CD8-positive, alpha-beta memory T cell (primary cell): Measurements from ENCODE around the gene RAP1GDS1. TPM values are rescaled to one million over a fixed set of nuclear protein-coding genes. Genes with fewer than 3 reads are reported as not detected.

Source experiments
- CTCF ChIA-PET: fragments of 350-600 bp; sonication (Branson Sonifier 250); formaldehyde crosslinking; loops from one replicate; lab custom pipeline; 2021; ENCODE audit warnings: antibody characterized with exemption; lab: Charles Lee
- POLR2A ChIA-PET: fragments of 350-600 bp; sonication (Branson Sonifier 250); formaldehyde crosslinking; loops from one replicate; lab custom pipeline; 2021; ENCODE audit warnings: antibody characterized with exemption; lab: Charles Lee
- DNase-seq, 5 donors: peaks; one replicate each; pipeline versions ENCODE4 v3.0.0 to v3.0.0-alpha.2; 2020 to 2022; ENCODE audit warnings: mixed read lengths in 1 of 5
- H3K27ac ChIP-seq: one replicate; pipeline ENCODE4 v1.7.0; 2013; ENCODE audit warnings: low read depth, mild to moderate bottlenecking, low read length, moderate library complexity
- H3K27me3 ChIP-seq: 2 replicates; pipeline ENCODE4 v1.7.0; 2013; ENCODE audit warnings: low read length, mild to moderate bottlenecking; ENCODE audit not compliant: insufficient read depth, poor library complexity, severe bottlenecking
- H3K36me3 ChIP-seq: 2 replicates; pipeline ENCODE4 v1.7.0; 2013; ENCODE audit warnings: mild to moderate bottlenecking, low read length, moderate library complexity; ENCODE audit not compliant: insufficient read depth
- H3K4me1 ChIP-seq: 2 replicates; pipeline ENCODE4 v1.7.0; 2013; ENCODE audit warnings: mild to moderate bottlenecking, low read length, moderate library complexity; ENCODE audit not compliant: insufficient read depth
- H3K4me3 ChIP-seq: 2 replicates; pipeline ENCODE4 v1.7.0; 2013; ENCODE audit warnings: mild to moderate bottlenecking, low read length
- H3K9me3 ChIP-seq: 2 replicates; pipeline ENCODE4 v1.7.0; 2013; ENCODE audit warnings: mild to moderate bottlenecking, low read length
- H3K27ac Mint-ChIP-seq, 8 donors: one replicate each; pipeline ENCODE4 v1.8.0; 2020 to 2021; ENCODE audit warnings: mixed read lengths in 8 of 8, mild to moderate bottlenecking in 6 of 8, inconsistent platforms in 3 of 8, moderate library complexity in 3 of 8
- H3K27me3 Mint-ChIP-seq, 2 donors: one replicate each; pipeline ENCODE4 v1.8.0; 2020 to 2021; ENCODE audit warnings: mixed read lengths in 2 of 2, mild to moderate bottlenecking in 1 of 2, moderate library complexity in 1 of 2
- H3K36me3 Mint-ChIP-seq, 3 donors: one replicate each; pipeline ENCODE4 v1.8.0; 2020 to 2021; ENCODE audit warnings: mixed read lengths in 3 of 3, inconsistent platforms in 1 of 3, mild to moderate bottlenecking in 1 of 3
- H3K4me1 Mint-ChIP-seq, 3 donors: one replicate each; pipeline ENCODE4 v1.8.0; 2020 to 2021; ENCODE audit warnings: mixed read lengths in 3 of 3, inconsistent platforms in 1 of 3, mild to moderate bottlenecking in 1 of 3
- H3K4me3 Mint-ChIP-seq, 7 donors: one replicate each; pipeline ENCODE4 v1.8.0; 2020 to 2021; ENCODE audit warnings: mixed read lengths in 7 of 7, mild to moderate bottlenecking in 6 of 7, moderate library complexity in 4 of 7, inconsistent platforms in 2 of 7
- H3K9me3 Mint-ChIP-seq, 5 donors: one replicate each; pipeline ENCODE4 v1.8.0; 2020 to 2022; ENCODE audit warnings: mixed read lengths in 5 of 5, mild to moderate bottlenecking in 3 of 5, moderate library complexity in 2 of 5, inconsistent platforms in 1 of 5
- polyA plus RNA-seq: library from polyadenylated mRNA; unstranded; fragments of 300-500 nt; fragmentation: Illumina TruSeq; gene quantifications from one replicate; pipeline ENCODE4 v1.2.3, GENCODE V29; 2021
- total RNA-seq, 2 experiments: library from RNA; stranded (reverse); gene quantifications; one replicate each; pipeline ENCODE4 v1.2.3, GENCODE V29; 2021

Gene RAP1GDS1
- total and polyA plus RNA-seq, 3 experiments from 2014 or later, result 40.9 to 56.4 (median 53.7) TPM

DNA sequence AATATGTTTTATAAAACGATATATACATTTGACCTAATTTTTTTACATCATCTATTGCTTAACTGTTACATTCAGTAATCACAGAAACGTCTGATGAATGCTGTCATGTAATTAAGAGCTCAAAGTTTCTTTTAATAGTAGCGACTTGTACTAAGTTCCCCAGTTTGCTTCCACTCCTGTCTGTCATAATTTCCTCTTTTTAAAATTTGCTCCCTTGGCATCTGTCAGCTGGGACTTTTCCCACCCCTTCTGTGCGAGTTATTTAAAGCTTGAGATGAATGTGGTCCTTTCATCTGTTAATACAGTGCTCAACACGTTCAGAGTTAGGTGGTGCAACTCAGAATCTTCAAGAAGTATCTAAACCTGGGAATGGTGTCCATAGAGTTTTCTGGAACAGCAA is 1.2 kb downstream of the RAP1GDS1 start:
- peaks cover 32% of the 10 kb centered on the region for H3K4me1 ChIP-seq
- H3K27me3 ChIP-seq, result no peaks in the 10 kb centered on the region
- peak overlapping the region; percentile 74 for H3K27ac ChIP-seq
- peaks cover 1 to 18% (median 6%) of the 10 kb centered on the region in 3 donors for H3K36me3 Mint-ChIP-seq
- peak overlapping the region; percentile 82 to 99 (median 92) for H3K27ac Mint-ChIP-seq
- peaks cover 51 to 59% (median 56%) of the 10 kb centered on the region in 3 donors for H3K4me1 Mint-ChIP-seq
- no peaks in the 10 kb centered on the region for H3K27me3 Mint-ChIP-seq
- CTCF ChIA-PET, result interaction anchor here (1.0 to 1.2 kb wide), 2 partner anchors 10 to 205 kb away, joined by 3 to 4 read pairs; no protein-coding TSS in a partner anchor
- H3K36me3 ChIP-seq, result no peaks in the 10 kb centered on the region
- peak overlapping the region; percentile 89 to 97 (median 96) for H3K4me3 Mint-ChIP-seq
- H3K9me3 ChIP-seq, result no peaks in the 10 kb centered on the region
- peaks cover 0 to 5% (median 0%) of the 10 kb centered on the region in 5 donors for H3K9me3 Mint-ChIP-seq
- DNase-seq, result no peak
- POLR2A ChIA-PET, result interaction anchor here (0.6 to 1.2 kb wide), 2 partner anchors 185 to 396 kb away, joined by 3 read pairs; partner anchors contain the start of gene TSPAN5
- peak overlapping the region; percentile 92 for H3K4me3 ChIP-seq

DNA sequence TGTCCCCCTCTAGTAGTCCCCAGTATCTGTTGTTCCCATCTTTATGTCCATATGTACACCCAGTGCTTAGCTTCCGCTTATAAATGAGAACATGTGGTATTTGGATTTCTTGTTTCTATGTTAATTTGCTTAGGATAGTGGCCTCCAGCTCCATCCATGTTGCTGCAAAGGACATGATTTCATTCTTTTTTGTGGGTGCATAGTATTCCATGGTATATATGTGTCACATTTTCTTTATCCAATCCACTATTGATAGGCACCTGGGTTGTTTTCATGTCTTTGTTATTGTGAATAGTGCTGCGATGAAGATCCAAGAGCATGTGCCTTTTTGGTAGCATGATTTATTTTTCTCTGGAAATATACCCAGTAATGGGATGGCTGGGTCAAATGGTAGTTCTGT is 6.3 kb downstream of the RAP1GDS1 start:
- Histone ChIP-seq H3K9me3 (no peaks in the 10 kb centered on the region), H3K36me3 (no peaks in the 10 kb centered on the region), H3K27ac (no peak overlapping the region), H3K4me3 (no peak overlapping the region), H3K27me3 (no peaks in the 10 kb centered on the region), H3K4me1 (peaks cover 16% of the 10 kb centered on the region)
- Mint-ChIP-seq H3K27me3 (no peaks in the 10 kb centered on the region), H3K9me3 (peaks cover 0 to 6% (median 0%) of the 10 kb centered on the region in 5 donors), H3K4me3 (no peak overlapping the region), H3K4me1 (peaks cover 47 to 80% (median 68%) of the 10 kb centered on the region in 3 donors), H3K36me3 (peaks cover 8 to 21% (median 15%) of the 10 kb centered on the region in 3 donors), H3K27ac (peak overlapping the region in 1 of 8 donors; percentile 49)
- no peak for DNase-seq
- POLR2A ChIA-PET, result no interaction called here
- CTCF ChIA-PET, result no interaction called here

DNA sequence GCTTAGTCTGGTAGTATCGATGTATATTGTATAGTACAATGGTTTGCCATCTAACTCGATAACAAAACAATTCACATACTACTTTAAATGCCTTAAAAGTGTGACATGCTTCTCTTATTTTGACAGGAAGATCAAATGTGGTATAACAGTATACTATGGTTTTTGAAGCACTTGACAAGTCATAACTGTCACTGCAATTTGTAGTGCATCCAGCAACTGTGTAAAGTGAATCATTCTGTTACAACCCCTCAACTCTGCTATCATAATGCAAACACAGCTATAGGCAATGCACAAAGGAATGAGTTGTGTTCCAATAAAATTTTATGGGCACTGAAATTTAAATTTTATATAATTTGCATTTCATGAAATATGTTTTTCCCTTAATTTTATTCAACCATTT is 14.0 kb downstream of the RAP1GDS1 start:
- no peaks in the 10 kb centered on the region for H3K27me3 Mint-ChIP-seq
- no peak overlapping the region for H3K4me3 ChIP-seq
- no peaks in the 10 kb centered on the region for H3K4me1 ChIP-seq
- H3K4me3 Mint-ChIP-seq, result no peak overlapping the region
- H3K27ac Mint-ChIP-seq, result peak overlapping the region in 1 of 8 donors; percentile 77
- peaks cover 5 to 26% (median 19%) of the 10 kb centered on the region in 3 donors for H3K36me3 Mint-ChIP-seq
- peaks cover 33 to 63% (median 59%) of the 10 kb centered on the region in 3 donors for H3K4me1 Mint-ChIP-seq
- H3K36me3 ChIP-seq, result no peaks in the 10 kb centered on the region
- DNase-seq, result no peak
- H3K9me3 ChIP-seq, result no peaks in the 10 kb centered on the region
- H3K9me3 Mint-ChIP-seq, result peaks cover 0 to 6% (median 3%) of the 10 kb centered on the region in 5 donors
- ChIA-PET POLR2A (no interaction called here), CTCF (no interaction called here)
- no peak overlapping the region for H3K27ac ChIP-seq
- H3K27me3 ChIP-seq, result no peaks in the 10 kb centered on the region

DNA sequence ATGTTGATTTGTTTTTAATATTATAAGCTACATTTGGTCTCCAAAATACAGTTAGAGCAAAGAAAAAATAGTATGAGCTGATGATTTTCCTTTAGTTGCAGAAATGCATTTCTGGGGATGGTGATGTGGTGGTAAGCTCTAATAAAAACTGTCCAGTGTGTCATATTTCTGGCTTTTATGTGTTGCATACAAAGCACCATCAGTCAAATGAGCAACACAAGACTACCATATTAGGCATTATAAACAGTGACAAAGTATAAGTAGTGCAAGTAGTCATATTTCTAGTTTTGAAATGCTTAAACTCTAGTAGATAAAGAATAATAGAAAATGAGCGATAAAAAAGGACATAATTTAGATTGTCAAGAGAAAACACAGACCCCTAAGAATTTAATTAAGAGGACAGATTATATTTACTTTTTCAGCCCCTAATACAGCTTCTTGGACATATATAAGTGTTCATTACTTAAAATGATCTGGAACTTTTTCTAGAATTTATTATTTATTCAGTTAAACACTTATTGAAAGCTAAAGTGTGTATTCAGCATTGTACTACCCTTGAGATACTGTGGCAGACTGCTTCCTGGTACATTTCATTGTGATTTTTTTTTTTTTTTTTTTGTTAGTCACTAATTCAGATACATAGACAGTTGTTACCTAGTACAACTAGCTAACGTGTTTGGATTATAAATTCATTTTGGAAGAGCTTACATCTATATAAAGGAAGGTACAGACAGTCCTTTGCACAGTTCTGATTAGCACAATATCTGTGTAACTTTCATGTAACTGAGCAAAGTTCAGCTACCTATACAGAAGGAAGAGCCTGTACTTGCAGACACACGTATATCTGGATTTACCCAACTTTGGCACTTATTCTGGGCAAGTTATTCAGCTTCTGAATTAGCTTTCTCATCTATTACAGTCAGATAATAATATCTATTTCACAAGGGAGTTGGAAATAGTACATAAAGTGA is 22.3 kb downstream of the RAP1GDS1 start:
- H3K4me3 Mint-ChIP-seq, result peak overlapping the region in 2 of 7 donors; percentile 10 to 30
- H3K27me3 ChIP-seq, result no peaks in the 10 kb centered on the region
- peaks cover 0 to 12% (median 5%) of the 10 kb centered on the region in 5 donors for H3K9me3 Mint-ChIP-seq
- CTCF ChIA-PET, result interaction anchor here (1.1 kb wide), 1 partner anchor 22 kb away, joined by 3 read pairs; the partner anchor contains the start of gene RAP1GDS1
- POLR2A ChIA-PET, result interaction anchor here (0.6 kb wide), 1 partner anchor 81 kb away, joined by 3 read pairs; no protein-coding TSS in a partner anchor
- H3K4me1 Mint-ChIP-seq, result peaks cover 39 to 66% (median 59%) of the 10 kb centered on the region in 3 donors
- H3K27ac Mint-ChIP-seq, result peak overlapping the region in 1 of 8 donors; percentile 48
- no peaks in the 10 kb centered on the region for H3K9me3 ChIP-seq
- no peak overlapping the region for H3K4me3 ChIP-seq
- H3K4me1 ChIP-seq, result peaks cover under 1% of the 10 kb centered on the region
- no peaks in the 10 kb centered on the region for H3K36me3 ChIP-seq
- peaks cover 0 to 4% (median 4%) of the 10 kb centered on the region in 3 donors for H3K36me3 Mint-ChIP-seq
- no peak overlapping the region for H3K27ac ChIP-seq
- no peaks in the 10 kb centered on the region for H3K27me3 Mint-ChIP-seq
- DNase-seq, result no peak

DNA sequence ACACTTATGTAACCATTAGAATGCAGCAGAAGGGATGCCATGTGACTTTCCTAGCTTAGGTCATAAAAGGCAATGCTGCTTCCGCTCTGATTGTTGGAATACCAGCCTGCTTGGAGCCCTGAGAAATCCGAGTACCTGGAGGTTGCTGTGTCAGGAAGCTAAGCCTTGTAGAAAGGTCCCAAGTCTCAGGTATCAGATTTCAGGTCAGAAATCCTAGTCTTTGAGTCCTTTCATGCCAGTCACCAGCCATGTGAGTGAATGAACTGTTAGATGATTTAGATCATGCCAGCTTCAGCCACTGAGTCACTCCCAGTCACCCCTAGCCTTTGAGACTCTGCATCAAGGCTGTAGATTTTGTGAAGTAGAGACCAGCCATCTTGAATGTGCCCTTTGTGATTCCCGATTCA is 23.5 kb downstream of the RAP1GDS1 start:
- CTCF ChIA-PET, result no interaction called here
- peaks cover 49 to 77% (median 70%) of the 10 kb centered on the region in 3 donors for H3K4me1 Mint-ChIP-seq
- Histone ChIP-seq H3K4me1 (peaks cover 10% of the 10 kb centered on the region), H3K4me3 (no peak overlapping the region), H3K9me3 (no peaks in the 10 kb centered on the region), H3K27me3 (no peaks in the 10 kb centered on the region), H3K27ac (no peak overlapping the region), H3K36me3 (no peaks in the 10 kb centered on the region)
- POLR2A ChIA-PET, result interaction anchor here (1.0 kb wide), 1 partner anchor 23 kb away, joined by 3 read pairs; the partner anchor contains the start of gene RAP1GDS1
- H3K9me3 Mint-ChIP-seq, result peaks cover 0 to 11% (median 5%) of the 10 kb centered on the region in 5 donors
- no peak overlapping the region for H3K4me3 Mint-ChIP-seq
- peak overlapping the region in 1 of 8 donors; percentile 38 for H3K27ac Mint-ChIP-seq
- peaks cover 0 to 4% (median 4%) of the 10 kb centered on the region in 3 donors for H3K36me3 Mint-ChIP-seq
- DNase-seq, result no peak
- no peaks in the 10 kb centered on the region for H3K27me3 Mint-ChIP-seq

DNA sequence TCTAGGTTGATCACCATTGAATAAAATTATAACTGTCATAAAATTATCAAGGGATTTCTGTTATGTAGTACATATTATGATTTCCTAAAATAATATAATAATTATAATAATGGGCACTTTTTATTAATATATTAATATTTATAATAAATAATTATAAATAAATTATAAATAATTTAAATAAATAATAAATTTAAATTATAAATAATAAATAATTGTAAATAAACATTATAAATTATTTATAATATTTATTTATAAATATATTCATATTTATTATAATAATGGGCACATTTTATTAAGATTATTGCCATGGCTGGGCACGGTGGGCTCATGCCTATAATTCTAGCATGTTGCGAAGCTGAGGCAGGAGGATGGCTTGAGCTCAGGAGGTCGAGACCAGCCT is 24.5 kb downstream of the RAP1GDS1 start:
- Histone ChIP-seq H3K9me3 (no peaks in the 10 kb centered on the region), H3K4me1 (peaks cover 18% of the 10 kb centered on the region), H3K36me3 (no peaks in the 10 kb centered on the region), H3K27me3 (no peaks in the 10 kb centered on the region), H3K4me3 (no peak overlapping the region), H3K27ac (no peak overlapping the region)
- peaks cover 0 to 5% (median 2%) of the 10 kb centered on the region in 5 donors for H3K9me3 Mint-ChIP-seq
- ChIA-PET CTCF (no interaction called here), POLR2A (interaction anchor here (0.7 kb wide), 2 partner anchors 14 to 24 kb away, joined by 4 to 5 read pairs; partner anchors contain the start of gene RAP1GDS1)
- H3K4me1 Mint-ChIP-seq, result peaks cover 59 to 85% (median 80%) of the 10 kb centered on the region in 3 donors
- peaks cover 0 to 4% (median 4%) of the 10 kb centered on the region in 3 donors for H3K36me3 Mint-ChIP-seq
- H3K27me3 Mint-ChIP-seq, result no peaks in the 10 kb centered on the region
- H3K4me3 Mint-ChIP-seq, result no peak overlapping the region
- H3K27ac Mint-ChIP-seq, result no peak overlapping the region
- no peak for DNase-seq

DNA sequence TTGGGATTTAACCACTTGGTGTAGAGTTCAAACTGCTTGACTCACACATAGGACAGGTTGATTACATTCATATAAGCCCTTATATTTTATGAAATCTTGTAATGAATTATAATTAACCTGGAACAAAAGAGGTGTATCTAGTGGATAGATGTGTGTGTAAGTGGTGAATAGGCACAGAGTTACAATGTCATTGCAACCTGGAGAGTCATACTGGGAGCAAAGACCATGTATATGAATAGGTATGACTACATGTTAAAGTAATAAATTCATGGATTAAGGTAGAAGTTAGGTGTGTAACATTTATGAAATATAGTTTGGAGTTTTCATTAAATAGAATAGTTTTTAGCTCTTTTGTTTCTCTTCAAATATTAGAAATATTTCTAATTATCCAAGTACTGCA is 26.1 kb downstream of the RAP1GDS1 start:
- POLR2A ChIA-PET, result no interaction called here
- H3K4me1 ChIP-seq, result peaks cover 18% of the 10 kb centered on the region

More for the DNA sequence above, 26.1 kb downstream of the RAP1GDS1 start:
- Mint-ChIP-seq H3K4me3 (no peak overlapping the region), H3K4me1 (peaks cover 54 to 82% (median 71%) of the 10 kb centered on the region in 3 donors), H3K9me3 (no peaks in the 10 kb centered on the region), H3K36me3 (no peaks in the 10 kb centered on the region), H3K27ac (peak overlapping the region in 1 of 8 donors; percentile 22), H3K27me3 (no peaks in the 10 kb centered on the region)
- CTCF ChIA-PET, result no interaction called here
- Histone ChIP-seq H3K36me3 (no peaks in the 10 kb centered on the region), H3K9me3 (no peaks in the 10 kb centered on the region), H3K27me3 (no peaks in the 10 kb centered on the region), H3K4me3 (no peak overlapping the region), H3K27ac (no peak overlapping the region)
- no peak for DNase-seq
